ENCODE measurements around the gene LY9.

DNA sequence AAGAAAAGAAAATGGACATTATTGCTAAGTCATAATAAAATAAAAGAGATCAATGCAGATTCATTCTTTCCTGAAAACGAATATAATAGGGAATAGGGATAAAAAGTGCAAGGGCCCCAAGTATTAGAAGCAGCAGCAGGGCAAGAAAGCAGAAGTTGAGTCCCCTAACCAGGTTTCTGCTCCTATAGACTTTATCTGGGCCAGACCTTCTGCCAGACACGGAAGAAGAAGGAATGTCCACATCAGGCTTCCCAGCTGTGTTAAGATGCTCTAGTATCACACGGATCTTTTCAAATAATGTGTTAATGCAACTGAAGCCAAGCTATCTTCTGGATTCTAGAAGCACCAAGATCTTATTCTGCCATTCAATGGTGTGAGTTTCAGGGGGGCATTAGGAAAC is 39.8 kb downstream of the LY9 start:
- TF ChIP-seq, protein P1, sequence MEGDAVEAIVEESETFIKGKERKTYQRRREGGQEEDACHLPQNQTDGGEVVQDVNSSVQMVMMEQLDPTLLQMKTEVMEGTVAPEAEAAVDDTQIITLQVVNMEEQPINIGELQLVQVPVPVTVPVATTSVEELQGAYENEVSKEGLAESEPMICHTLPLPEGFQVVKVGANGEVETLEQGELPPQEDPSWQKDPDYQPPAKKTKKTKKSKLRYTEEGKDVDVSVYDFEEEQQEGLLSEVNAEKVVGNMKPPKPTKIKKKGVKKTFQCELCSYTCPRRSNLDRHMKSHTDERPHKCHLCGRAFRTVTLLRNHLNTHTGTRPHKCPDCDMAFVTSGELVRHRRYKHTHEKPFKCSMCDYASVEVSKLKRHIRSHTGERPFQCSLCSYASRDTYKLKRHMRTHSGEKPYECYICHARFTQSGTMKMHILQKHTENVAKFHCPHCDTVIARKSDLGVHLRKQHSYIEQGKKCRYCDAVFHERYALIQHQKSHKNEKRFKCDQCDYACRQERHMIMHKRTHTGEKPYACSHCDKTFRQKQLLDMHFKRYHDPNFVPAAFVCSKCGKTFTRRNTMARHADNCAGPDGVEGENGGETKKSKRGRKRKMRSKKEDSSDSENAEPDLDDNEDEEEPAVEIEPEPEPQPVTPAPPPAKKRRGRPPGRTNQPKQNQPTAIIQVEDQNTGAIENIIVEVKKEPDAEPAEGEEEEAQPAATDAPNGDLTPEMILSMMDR (conservative IDR thresholded peaks at IDR 0.05; ENCODE audit: low read length): no peak
- TF ChIP-seq EZH2phosphoT487 (IDR thresholded peaks at IDR 0.05; ENCODE audit: borderline replicate concordance): no peak

Measured in Loucy (cell line).